ENCODE results near the gene ACOXL.
A peak's percentile ranks its signal among the peaks of the same experiment; 100 is the strongest.
"Not testable (repeated sequence)": the region's sequence is repeated elsewhere in the genome, so short reads cannot be mapped to it uniquely, and the experiment has no call there.

The ACOXL gene

GRCh38 chr2:110732422-110733413, at the start of gene ACOXL:
ACOXL (plus strand) TSS chr2:110732573; CDS start chr2:110768390, 35,817 bp downstream.
- DNase-seq (ENCODE audit: low read depth) = no peak

- DNase-seq (ENCODE audit: low read depth) = no peak
Measured at GRCh38 chr2:110682872-110683271, 49.5 kb upstream of the ACOXL start.

GRCh38 chr2:110687775-110688484, 44.4 kb upstream of the ACOXL start:
- DNase-seq (ENCODE audit: low read depth) = not testable (repeated sequence)

DNA sequence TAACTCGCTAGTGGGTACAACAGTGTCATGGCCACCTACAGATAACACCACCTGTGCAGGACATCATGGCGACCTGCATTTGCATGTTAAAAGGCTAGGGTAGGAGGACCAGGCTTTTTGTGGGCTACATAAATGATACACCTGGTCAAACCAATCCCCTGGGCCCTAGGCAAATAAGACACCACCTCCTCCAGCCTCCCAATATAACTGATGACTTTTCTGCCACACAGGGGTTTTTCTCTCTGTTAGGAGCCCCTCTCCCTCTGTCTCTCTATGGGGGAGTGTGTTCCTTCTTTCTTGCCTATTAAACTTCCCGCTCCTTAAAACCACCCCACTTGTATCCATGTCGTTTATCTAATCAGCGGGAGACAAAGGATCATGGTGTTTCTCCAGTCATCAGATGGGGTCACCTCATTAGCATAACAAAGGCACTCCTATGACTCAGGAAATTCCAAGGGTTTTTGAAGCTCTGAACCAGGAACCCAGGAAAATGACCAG, 43.7 kb upstream of the ACOXL start:
- no peak for DNase-seq (ENCODE audit: low read depth)

- no peak for DNase-seq (ENCODE audit: low read depth)
Measured at GRCh38 chr2:110690083-110690965, 42.0 kb upstream of the ACOXL start.

DNA sequence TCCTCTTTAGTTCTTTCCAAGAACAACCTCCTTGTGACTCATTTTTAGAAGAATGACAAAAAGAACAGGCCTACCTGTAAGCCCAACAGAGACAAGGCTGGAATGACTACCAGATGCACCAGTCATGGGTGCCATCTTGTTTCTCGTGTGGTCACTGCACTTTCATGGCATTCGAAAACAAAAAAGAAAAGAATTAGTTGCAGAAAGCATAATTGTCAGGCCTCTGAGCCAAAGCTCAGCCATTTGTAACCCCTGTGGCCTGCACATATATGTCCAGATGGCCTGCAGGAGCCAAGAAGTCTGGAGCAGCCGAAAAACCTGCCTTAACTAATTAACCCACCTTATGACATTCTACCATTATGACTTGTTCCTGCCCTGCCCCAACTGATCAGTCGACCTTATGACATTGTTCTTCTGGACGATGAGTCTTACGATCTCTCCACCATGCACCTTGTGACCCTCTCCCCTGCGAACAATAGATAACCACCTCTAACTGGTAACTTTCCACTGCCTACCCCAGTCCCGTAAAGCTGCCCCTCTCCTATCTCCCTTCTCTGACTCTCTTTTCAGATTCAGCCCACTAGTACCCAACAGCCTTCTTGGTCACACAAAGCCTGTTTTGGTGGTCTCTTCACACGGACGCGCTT, 40.6 kb upstream of the ACOXL start:
- no peak for DNase-seq (ENCODE audit: low read depth)

GRCh38 chr2:110695146-110695898, 37.1 kb upstream of the ACOXL start:
- DNase-seq (ENCODE audit: low read depth) = not testable (repeated sequence)

GRCh38 chr2:110698253-110698652, 34.1 kb upstream of the ACOXL start:
- not testable (repeated sequence) for DNase-seq (ENCODE audit: low read depth)

DNA sequence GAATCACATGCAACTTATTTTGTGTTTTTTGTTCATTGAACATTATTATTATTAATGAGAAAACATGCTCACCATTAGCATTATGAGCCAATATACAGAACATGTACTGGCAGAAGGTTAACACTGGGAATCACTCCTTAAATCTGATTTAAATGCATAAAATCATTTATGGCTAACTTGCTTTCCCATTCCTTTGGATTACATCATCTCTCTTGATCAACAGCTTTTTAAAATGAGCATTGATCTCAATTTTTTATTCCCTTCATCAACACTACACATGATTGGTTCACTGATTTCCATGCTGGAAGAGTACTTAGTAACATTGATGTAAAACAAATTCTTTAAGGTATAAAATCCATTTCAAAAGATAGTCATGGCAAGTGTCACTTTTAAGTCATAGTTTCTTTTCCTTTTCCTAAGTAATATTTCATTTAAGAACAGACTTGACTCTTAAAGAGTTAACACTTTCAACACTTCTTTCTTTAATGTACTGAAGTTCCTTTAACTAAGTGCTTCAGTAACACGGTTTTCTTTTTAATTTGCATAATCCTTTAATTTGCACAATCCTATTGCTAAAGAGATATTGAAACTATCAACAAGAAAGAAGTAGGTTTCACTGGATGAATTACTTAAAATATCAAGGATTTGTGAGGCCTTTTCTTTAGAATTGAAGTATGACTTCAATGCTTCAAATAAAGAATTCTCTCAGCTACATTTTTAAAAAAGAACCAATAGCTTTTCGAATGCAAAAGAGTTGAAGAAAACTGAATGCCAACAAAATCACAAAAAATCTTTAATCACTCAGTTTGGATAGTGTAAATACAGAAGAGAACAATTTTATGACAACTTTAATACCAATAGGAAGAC, 29.6 kb upstream of the ACOXL start:
- no peak for DNase-seq (ENCODE audit: low read depth)

DNA sequence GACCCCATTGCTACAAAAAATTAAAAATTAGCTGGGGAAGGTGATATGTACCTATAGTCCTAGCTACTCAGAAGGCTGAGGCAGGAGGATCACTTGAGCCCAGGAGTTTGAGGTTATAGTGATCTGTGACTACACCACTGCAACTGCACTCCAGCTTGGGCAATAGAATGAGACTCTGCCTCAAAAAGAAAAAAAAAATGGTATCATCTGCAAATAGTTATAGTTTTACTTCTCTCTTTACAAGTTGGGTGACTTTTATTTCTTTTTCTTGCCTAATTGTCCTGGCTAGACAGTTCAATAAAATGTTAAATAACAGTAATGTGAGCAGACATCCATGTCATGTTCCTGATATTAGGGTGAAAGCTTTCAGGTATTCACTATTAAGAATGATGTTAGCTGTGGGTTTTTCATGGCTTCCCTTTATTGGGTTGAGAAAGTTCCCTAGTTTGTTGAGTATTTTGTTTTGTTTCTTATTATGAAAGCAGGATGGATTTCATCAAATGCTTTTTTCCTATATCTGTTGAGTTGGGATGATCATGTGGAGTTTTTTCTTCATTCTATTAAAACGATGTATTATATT, 24.9 kb upstream of the ACOXL start:
- no peak for DNase-seq (ENCODE audit: low read depth)

DNA sequence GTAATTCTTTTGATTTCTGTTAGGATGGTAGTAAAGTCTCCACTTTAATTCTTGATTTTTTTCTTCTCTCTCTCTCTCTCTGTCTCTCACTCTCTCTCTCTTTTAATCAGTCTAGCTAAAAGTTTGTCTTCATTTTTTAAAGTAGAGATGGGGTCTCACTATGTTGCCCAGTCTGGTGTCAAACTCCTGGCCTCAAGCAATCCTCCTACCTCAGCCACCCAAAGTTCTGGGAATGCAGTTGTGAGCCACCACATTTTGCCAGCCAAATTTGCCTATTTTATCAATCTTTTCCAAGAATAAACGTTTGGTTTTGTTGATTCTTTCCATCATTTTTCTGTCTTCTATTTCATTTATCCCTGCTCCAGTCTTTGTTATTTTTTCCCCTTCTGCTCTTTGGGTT, 23.9 kb upstream of the ACOXL start:
- no peak for DNase-seq (ENCODE audit: low read depth)

- DNase-seq (ENCODE audit: low read depth) = no peak
Measured at GRCh38 chr2:110712737-110713136, 19.6 kb upstream of the ACOXL start.

DNA sequence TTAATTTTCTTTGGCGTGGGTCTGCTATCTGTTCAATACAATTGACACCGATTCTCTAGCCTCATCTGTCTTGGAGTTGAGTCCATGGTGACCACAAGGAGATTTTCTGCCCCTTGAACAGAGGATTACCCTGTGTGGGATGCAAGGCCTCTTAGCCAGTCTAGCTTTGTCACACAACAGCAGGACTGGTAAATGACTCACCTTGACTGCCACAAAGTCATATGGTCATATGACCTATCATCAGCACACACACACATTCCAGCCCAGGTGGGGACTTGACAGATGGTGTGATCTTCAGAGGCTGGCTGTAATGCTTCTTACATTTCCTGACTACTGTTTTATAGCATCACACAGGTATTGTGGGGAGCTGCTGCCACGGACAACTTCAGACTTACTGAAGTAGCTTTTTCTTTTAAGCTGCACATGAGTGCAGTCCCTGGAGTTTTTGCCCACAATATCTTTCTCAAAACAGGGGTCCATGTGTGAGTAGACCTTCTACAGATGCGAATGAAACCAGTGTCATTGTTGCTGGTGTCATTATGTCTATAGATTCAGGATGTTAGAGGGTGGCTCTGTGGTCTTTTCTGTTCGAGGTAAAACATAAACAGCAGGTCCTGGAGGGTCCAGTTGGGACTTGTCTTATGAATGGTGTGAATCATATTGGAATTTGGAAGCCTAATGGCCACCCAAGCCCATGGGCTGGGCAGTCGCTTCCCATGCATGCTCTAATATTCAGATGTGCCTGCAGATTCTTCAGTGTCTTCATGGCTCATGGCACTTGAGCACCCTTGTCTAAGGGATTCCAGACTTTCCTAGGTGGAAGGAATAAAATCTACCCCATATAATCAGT, 18.6 kb upstream of the ACOXL start:
- DNase-seq (ENCODE audit: low read depth) = no peak

DNA sequence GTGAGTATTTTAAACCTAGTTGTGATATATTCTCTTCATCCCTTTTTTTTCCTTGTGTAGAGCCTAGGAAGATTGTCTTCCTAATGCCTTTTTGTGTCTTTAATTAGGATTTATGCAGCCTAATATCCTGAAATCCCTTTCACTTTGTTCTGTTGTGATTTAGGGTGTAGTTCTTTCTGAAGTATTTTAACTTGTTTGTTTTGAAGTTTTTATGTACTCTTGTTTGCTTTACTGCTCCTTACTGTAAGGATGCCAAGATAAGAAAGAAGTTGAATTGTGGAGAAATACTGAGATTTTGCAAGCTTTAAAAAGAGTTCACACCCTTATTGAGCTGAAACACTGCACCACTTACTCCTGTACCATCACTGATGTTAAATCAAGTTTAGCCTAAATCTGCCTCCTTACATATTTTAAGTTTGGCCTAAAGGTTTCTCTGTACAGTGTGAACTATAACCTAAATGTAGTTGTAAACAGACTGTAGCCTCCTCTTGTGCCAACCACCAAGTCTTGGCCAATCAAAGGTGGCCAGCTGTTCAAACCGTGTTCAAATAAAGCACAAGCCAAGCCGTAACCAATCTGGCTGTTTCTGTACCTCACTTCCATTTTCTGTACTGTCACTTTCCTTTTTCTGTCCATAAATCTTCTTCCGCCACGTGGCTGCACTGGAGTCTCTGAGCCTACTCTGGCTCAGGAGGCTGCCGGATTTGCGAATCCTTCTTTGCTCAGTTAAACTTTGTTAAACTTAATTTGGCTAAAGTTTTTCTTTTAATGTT, 17.7 kb upstream of the ACOXL start:
- no peak for DNase-seq (ENCODE audit: low read depth)

GRCh38 chr2:110716959-110717645, 15.3 kb upstream of the ACOXL start:
- peak; percentile 32 for DNase-seq (ENCODE audit: low read depth)

DNA sequence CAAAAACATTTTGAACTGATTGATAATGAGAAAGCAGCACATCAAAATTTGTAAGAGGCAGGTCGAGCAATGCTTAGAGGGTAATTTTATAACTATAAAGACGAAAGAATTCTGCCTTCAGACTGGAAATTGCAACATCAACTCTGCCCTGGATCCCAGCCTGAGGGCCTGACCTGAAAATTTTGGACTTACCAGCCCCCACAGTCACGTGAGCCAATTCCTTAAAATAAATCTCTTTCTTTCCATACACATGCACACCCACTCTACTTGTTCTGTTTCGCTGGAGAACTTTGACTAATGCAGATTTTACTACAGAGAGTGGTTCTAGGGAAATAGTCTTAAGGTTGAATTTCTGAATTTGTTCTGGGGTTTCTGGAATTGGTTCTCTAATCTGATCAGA, 14.6 kb upstream of the ACOXL start:
- no peak for DNase-seq (ENCODE audit: low read depth)

DNA sequence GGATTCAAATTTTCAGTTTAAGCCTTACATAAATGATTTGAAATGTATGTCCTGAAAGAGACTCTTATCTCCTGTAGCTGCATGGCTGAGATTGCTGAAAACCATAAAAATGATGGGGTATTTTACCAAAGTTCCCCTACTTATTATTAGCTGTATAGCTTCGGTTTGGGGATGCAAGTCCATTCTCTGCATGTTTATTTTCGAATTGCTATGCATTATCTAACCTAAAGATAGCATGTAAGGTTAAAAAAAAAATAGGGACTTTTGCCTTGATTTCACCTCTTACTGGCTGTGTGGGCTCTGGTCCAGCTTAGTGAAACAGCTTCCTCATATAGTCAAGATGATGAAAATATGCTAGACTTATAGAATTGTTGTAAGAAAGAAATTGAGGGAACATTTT, 14.0 kb upstream of the ACOXL start:
- no peak for DNase-seq (ENCODE audit: low read depth)

Measured in fibroblast of the conjunctiva (primary cell).